DOHH2 (cell line): ENCODE results near the gene TRMT11.
"Not testable (repeated sequence)": the region's sequence is repeated elsewhere in the genome, so short reads cannot be mapped to it uniquely, and the experiment has no call there.

Experiments
- H3F3A ChIP-seq: fragments of 200-600 bp; sonication (generic), shearing (Covaris generic); 2 replicates; pipeline ENCODE4 v1.6.0; 2016; ENCODE audit warnings: antibody characterized with exemption, mild to moderate bottlenecking; ENCODE audit not compliant: control insufficient read depth, insufficient read depth
- H3K27ac ChIP-seq: fragments of 200-600 bp; sonication (generic); 2 replicates; pipeline ENCODE4 v1.5.1; 2014; ENCODE audit warnings: low read depth, mild to moderate bottlenecking, low read length, moderate library complexity
- H3K27me3 ChIP-seq: fragments of 200-600 bp; sonication (generic); 2 replicates; pipeline ENCODE4 v1.6.1; 2014; ENCODE audit warnings: mild to moderate bottlenecking, low read length, mixed read lengths; ENCODE audit not compliant: control insufficient read depth
- H3K36me3 ChIP-seq: fragments of 200-600 bp; sonication (generic); 2 replicates; pipeline ENCODE4 v1.6.1; 2014; ENCODE audit warnings: mild to moderate bottlenecking, low read length, moderate library complexity, mixed read lengths; ENCODE audit not compliant: control insufficient read depth
- H3K4me1 ChIP-seq: fragments of 200-600 bp; sonication (generic); 2 replicates; pipeline ENCODE4 v1.6.1; 2014; ENCODE audit warnings: mild to moderate bottlenecking, low read length, mixed read lengths; ENCODE audit not compliant: control insufficient read depth
- H3K4me2 ChIP-seq: fragments of 200-600 bp; sonication (generic); 2 replicates; pipeline ENCODE4 v1.6.0; 2014; ENCODE audit warnings: mild to moderate bottlenecking, low read length, moderate library complexity
- H3K4me3 ChIP-seq: fragments of 200-600 bp; sonication (generic); 2 replicates; pipeline ENCODE4 v1.5.1; 2014; ENCODE audit warnings: mild to moderate bottlenecking, low read length, mixed read lengths
- H3K79me2 ChIP-seq: fragments of 200-600 bp; sonication (generic); 2 replicates; pipeline ENCODE4 v1.6.1; 2014; ENCODE audit warnings: mild to moderate bottlenecking, low read length, mixed read lengths; ENCODE audit not compliant: control insufficient read depth
- H3K9me2 ChIP-seq: fragments of 200-600 bp; sonication (generic); replicated peaks from 2 replicates; pipeline ENCODE4 v1.6.1; 2014; ENCODE audit warnings: mild to moderate bottlenecking, low read length, mixed read lengths; ENCODE audit not compliant: control insufficient read depth
- H3K9me3 ChIP-seq: fragments of 200-600 bp; sonication (generic); 2 replicates; pipeline ENCODE4 v1.6.1; 2014; ENCODE audit warnings: antibody characterized with exemption, low read length, mixed read lengths; ENCODE audit not compliant: control insufficient read depth, insufficient read depth
- H4K20me1 ChIP-seq: fragments of 200-600 bp; sonication (generic); 2 replicates; pipeline ENCODE4 v1.6.0; 2014; ENCODE audit warnings: low read depth, mild to moderate bottlenecking, antibody characterized with exemption, low read length, moderate library complexity; ENCODE audit not compliant: control insufficient read depth, insufficient read depth
- EZH2phosphoT487 ChIP-seq: fragments of 200-600 bp; sonication (generic); IDR thresholded peaks from 2 replicates; pipeline ENCODE4 v1.6.1; 2017; ENCODE audit warnings: borderline replicate concordance, mild to moderate bottlenecking, antibody characterized with exemption, low read length, moderate library complexity, mixed read lengths
- TF ChIP-seq, protein P1 (sequence below): fragments of 200-600 bp; sonication (generic); IDR thresholded peaks from one replicate; pipeline ENCODE4 v1.5.1; 2014; ENCODE audit warnings: antibody characterized with exemption, mild to moderate bottlenecking, low read depth, low read length; ENCODE audit not compliant: poor library complexity, severe bottlenecking

Gene TRMT11

GRCh38 chr6:126017668-126018067 is 31.3 kb downstream of the TRMT11 start:
- Histone ChIP-seq H3K27ac (no peak overlapping the region), H3K9me3 (no peaks in the 10 kb centered on the region), H3K4me2 (no peak overlapping the region), H3K9me2 (no peaks in the 10 kb centered on the region), H3K79me2 (no peaks in the 10 kb centered on the region), H3K4me1 (no peaks in the 10 kb centered on the region), H4K20me1 (no peaks in the 10 kb centered on the region), H3K27me3 (no peaks in the 10 kb centered on the region), H3K4me3 (no peak overlapping the region), H3K36me3 (peaks cover 87% of the 10 kb centered on the region), H3F3A (no peaks in the 10 kb centered on the region)
- no peak for TF ChIP-seq EZH2phosphoT487
- TF ChIP-seq, protein P1, sequence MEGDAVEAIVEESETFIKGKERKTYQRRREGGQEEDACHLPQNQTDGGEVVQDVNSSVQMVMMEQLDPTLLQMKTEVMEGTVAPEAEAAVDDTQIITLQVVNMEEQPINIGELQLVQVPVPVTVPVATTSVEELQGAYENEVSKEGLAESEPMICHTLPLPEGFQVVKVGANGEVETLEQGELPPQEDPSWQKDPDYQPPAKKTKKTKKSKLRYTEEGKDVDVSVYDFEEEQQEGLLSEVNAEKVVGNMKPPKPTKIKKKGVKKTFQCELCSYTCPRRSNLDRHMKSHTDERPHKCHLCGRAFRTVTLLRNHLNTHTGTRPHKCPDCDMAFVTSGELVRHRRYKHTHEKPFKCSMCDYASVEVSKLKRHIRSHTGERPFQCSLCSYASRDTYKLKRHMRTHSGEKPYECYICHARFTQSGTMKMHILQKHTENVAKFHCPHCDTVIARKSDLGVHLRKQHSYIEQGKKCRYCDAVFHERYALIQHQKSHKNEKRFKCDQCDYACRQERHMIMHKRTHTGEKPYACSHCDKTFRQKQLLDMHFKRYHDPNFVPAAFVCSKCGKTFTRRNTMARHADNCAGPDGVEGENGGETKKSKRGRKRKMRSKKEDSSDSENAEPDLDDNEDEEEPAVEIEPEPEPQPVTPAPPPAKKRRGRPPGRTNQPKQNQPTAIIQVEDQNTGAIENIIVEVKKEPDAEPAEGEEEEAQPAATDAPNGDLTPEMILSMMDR = no peak

- Histone ChIP-seq H3K36me3 (peaks cover 88% of the 10 kb centered on the region), H3K9me2 (no peaks in the 10 kb centered on the region), H3K27ac (no peak overlapping the region), H3K27me3 (no peaks in the 10 kb centered on the region), H3K4me1 (no peaks in the 10 kb centered on the region), H4K20me1 (no peaks in the 10 kb centered on the region), H3F3A (no peaks in the 10 kb centered on the region), H3K79me2 (no peaks in the 10 kb centered on the region), H3K9me3 (no peaks in the 10 kb centered on the region), H3K4me2 (no peak overlapping the region), H3K4me3 (no peak overlapping the region)
- TF ChIP-seq, protein P1 = no peak
- TF ChIP-seq EZH2phosphoT487 = no peak
Observed at GRCh38 chr6:126020305-126021050, 34.1 kb downstream of the TRMT11 start.

- H3K9me2 ChIP-seq, H3K27me3 ChIP-seq, H3K4me1 ChIP-seq, H3K9me3 ChIP-seq, H3K27ac ChIP-seq, H3F3A ChIP-seq, H3K4me2 ChIP-seq, H3K4me3 ChIP-seq, H4K20me1 ChIP-seq, H3K79me2 ChIP-seq: not testable (repeated sequence)
- H3K36me3 ChIP-seq = peaks cover 79% of the 10 kb centered on the region
Observed at GRCh38 chr6:126023474-126023873, 37.1 kb downstream of the TRMT11 start.

- peaks cover 71% of the 10 kb centered on the region for H3K36me3 ChIP-seq
- no peak overlapping the region for H3K27ac ChIP-seq
- no peaks in the 10 kb centered on the region for H4K20me1 ChIP-seq
- H3K4me1 ChIP-seq = no peaks in the 10 kb centered on the region
- H3F3A ChIP-seq = no peaks in the 10 kb centered on the region
- no peak overlapping the region for H3K4me2 ChIP-seq
- H3K4me3 ChIP-seq = no peak overlapping the region
- no peaks in the 10 kb centered on the region for H3K9me2 ChIP-seq
- H3K79me2 ChIP-seq = no peaks in the 10 kb centered on the region
- no peaks in the 10 kb centered on the region for H3K9me3 ChIP-seq
- TF ChIP-seq EZH2phosphoT487 = no peak
- TF ChIP-seq, protein P1 = no peak
- H3K27me3 ChIP-seq = no peaks in the 10 kb centered on the region
Observed at GRCh38 chr6:126026001-126026400, 39.7 kb downstream of the TRMT11 start.
